Activated CD8-positive, alpha-beta memory T cell treated with anti-CD3 and anti-CD28 coated beads, Interleukin-2, amount 50 U/mL, for 4 hours (primary cell): Measurements from ENCODE around the gene SHKBP1.
"Not testable (repeated sequence)": the region's sequence is repeated elsewhere in the genome, so short reads cannot be mapped to it uniquely, and the experiment has no call there.

ENCODE experiments used
- DNase-seq: peaks from one replicate; pipeline ENCODE4 v3.0.0-alpha.2; 2020

The SHKBP1 gene

DNA sequence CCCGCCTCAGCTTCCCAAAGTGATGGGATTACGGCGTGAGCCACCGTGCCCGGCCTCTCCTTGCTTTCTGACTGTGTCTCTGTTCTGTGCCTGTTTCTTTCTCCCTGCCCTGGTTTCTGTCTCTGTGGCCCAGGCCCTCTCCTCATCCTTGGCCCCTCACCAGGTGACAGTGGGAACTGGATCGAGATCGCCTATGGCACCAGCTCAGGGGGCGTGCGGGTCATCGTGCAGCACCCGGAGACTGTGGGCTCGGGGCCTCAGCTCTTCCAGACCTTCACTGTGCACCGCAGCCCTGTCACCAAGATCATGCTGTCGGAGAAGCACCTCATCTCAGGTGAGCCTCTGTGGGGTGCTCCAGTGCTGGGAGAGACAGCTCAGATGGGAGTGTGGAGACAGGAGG is 9.9 kb downstream of the SHKBP1 start:
- DNase-seq: no peak

DNA sequence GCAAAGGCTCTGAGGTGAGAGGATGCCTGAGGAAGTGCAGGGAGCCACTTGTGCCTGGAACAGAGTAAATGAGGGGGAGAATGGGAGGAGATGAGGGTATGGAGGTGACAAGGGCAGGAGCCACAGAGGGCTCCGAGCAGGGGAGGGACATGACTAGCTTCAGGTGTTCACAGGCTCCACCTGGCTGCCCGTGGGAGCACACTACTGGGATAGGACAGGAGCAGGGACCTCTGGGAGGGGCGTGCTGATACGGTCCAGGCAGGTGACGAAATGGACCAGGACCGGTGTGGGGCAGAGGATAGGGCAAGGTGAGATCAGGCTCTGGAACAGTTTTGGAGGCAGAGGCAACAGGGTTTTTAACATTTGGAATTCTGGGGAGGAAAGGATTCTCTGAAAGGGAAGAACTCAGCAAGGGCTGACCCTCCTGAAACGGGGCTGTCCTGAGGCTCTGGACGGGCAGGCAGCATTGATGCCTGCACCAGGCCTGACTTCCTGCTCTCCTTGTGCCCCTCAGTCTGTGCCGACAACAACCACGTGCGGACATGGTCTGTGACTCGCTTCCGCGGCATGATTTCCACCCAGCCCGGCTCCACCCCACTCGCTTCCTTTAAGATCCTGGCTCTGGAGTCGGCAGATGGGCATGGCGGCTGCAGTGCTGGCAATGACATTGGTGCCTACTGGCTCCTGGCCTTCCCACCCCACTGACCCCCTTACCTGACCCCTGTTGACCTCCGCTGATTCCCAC is 11.6 kb downstream of the SHKBP1 start:
- no peak for DNase-seq

DNA sequence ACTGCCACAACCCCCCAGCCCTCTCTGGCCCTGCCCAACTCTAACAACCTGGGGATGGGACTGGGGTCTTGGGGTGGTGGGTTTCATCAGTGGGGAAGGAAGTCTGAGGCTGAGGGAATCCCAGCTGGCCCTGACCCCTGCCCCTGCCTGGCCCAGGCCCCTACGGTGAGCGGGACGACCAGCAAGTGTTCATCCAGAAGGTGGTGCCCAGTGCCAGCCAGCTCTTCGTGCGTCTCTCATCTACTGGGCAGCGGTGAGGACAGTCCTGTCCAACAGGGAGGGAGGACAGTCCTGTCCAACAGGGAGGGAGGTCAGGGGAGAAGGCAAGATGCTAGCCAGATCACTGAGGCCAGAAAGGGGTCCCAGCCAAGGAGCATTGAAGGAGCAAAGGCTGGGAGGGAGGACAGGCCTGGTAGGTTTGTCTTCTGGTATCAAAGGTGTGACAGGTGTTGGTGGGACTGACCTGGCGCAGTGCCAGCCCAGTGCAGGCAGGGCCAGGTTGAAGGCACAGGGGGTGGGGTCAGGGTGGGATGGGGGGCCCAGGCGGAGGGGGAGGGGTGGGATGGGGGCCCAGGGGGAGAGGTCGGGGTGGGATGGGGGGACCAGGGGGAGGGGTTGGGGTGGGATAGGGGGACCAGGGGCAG is 12.4 kb downstream of the SHKBP1 start:
- DNase-seq: no peak

DNA sequence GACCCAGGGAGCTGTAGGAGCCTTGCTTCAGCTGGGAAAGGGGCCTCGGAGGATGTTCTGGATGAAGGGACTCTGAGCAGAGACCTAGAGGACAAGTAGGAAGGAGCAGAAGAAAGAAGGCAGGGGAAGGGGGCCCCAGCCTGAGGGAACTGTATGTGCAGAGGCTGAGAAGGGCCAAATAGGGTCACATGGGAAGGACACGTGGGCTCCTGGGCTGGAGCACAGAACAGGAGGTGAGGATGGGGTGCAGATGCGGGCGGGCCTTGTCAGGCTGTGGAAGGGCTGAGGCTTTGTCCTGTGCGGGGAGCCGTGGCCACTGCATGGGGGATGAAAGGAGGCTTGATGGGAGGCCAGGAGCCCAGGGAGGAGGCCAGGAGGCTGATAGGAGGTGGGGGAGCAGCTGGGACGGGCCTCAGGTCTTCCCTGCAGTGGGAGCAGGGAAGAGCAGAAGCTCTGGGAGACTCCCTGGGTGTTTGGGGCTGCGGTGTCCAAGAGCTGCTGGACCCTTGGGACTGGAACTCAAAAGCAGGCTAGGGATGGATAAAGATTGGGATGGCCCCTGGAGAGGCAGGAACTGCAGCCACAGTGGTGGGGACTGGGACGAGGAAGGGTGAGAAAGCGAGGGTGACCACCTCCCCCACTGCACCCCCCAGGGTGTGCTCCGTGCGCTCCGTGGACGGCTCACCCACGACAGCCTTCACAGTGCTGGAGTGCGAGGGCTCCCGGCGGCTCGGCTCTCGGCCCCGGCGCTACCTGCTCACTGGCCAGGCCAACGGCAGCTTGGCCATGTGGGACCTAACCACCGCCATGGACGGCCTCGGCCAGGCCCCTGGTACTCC is 13.1 kb downstream of the SHKBP1 start:
- DNase-seq: no peak

DNA sequence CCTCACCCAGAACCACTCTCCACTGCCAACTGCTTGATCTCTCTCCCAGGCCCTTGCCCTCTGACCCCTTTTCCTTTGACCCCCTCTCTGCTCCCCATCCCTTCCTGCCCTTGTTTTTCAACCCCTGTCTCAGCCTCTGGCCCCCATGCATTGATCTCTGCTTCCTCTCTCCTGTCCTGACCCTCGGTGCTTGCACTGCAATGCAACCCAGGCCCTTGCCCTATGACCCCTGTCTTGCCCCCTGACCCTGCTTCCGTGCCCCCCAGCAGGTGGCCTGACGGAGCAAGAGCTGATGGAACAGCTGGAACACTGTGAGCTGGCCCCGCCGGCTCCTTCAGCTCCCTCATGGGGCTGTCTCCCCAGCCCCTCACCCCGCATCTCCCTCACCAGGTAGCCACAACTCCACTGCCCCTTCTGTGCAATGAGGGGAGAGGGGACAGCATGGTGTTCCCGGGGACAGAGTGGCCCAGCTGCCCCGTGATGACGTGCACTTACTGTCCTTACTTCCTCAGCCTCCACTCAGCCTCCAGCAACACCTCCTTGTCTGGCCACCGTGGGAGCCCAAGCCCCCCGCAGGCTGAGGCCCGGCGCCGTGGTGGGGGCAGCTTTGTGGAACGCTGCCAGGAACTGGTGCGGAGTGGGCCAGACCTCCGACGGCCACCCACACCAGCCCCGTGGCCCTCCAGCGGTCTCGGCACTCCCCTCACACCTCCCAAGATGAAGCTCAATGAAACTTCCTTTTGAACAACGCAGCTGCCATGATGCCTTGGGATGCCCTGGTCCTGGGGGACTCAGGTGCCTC is 14.0 kb downstream of the SHKBP1 start:
- no peak for DNase-seq

DNA sequence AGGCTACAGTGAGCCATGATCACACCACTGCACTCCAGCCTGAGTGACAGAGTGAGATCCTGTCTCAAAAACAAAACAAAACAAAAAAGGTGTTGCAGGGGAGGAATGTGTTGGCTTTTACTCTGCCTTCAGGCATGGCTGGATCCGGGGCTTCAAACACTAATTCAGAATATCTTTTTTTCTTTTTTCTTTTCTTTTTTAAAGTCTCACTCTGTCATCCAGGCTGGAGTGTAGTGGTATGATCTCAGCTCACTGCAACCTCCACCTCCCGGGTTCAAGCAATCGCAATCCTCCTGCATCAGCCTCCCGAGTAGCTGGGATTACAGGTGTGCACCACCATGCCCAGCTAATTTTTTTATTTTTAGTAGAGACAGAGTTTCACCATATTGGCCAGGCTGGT is 15.1 kb downstream of the SHKBP1 start:
- DNase-seq: not testable (repeated sequence)

DNA sequence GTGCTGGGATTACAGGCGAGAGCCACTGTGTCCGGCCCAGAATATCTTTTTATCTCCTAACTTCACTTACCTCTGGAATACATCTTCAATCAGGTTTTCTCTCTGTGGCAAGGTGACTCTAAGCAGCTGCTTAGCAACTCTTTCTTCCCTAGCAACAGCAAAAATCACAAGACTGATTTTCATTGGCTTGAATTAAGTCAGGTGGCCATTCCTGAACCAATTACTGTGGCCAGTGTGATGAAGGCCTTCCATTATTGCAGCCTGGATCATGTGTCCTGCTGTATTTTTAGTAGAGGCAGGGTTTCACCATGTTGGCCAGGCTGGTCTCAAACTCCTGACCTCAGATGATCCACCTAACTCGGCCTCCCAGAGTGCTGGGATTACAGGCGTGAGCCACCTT is 15.5 kb downstream of the SHKBP1 start:
- DNase-seq: no peak

DNA sequence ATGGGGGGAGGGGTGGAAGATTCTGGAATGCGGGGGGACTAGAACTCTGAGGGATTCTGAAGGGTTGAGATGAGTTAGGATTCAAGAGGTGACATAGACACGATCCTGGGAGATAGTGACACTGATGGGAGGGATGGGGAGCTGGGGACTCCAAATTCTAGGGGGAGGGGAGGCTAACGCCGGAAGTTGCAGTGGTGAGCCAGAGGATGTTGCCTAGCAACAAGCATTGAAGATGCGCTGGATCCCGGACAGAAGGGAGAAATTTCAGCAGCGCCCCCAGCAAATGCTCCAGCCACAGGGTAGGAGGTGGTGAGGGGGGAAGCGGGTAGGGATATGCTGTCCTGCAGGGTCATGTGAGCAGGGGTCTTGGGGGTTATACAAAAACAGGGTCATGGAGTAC is 17.6 kb downstream of the SHKBP1 start:
- DNase-seq: no peak

DNA sequence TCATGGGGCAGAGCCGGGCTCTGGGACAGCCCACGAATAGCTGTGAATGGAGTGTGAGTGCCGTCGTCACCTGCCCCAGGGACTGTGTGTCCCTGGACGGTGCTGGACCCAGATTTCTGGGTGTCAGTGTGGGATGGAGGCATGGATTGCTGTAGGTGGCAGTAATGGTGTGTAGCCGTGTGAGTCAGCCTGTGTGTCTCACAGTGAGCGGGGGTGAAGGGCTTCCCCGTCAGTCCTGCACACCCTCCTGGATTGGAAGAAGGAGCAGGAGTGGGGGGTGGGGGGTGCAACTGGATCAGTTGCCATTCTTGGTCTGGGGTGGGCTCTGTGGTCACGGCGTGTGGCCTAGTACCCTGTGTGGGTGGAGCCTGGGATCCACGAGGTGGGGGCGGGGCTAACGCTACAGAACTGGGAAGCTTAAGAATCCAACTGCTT is 18.0 kb downstream of the SHKBP1 start:
- no peak for DNase-seq

DNA sequence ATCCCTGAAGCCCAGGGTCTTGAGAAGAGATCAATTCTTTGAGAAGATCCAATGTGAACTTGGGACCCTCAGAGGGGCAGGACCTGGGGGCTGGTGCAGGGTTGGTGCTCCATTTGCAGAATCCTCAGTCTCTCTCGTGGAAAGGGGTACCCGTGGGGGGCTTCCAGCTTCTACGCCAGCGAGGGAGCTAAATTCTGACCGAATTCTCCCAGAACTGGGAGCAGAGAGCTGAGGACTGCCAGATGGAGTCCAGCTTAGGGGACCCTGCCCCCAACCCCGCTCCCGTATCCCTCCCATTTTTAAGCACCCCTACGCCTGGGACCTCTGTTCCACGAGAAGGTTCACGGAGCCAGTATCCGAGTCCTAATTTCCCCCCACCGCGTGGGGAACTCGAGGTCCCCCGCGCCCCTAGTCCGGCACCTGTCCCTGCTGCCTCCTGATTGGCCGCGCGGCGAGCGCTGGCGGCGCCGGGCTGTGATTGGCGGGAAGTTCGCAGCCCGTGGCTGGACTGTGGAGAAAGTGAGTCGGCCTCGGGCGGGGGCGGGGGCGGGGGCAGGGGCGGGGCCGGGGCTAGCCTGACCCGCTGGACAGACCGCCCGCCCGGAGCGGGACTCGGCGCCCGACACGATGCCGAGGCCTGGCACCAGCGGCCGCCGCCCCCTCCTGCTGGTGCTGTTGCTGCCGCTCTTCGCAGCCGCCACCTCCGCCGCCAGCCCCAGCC is 20.1 kb downstream of the SHKBP1 start:
- DNase-seq: no peak

DNA sequence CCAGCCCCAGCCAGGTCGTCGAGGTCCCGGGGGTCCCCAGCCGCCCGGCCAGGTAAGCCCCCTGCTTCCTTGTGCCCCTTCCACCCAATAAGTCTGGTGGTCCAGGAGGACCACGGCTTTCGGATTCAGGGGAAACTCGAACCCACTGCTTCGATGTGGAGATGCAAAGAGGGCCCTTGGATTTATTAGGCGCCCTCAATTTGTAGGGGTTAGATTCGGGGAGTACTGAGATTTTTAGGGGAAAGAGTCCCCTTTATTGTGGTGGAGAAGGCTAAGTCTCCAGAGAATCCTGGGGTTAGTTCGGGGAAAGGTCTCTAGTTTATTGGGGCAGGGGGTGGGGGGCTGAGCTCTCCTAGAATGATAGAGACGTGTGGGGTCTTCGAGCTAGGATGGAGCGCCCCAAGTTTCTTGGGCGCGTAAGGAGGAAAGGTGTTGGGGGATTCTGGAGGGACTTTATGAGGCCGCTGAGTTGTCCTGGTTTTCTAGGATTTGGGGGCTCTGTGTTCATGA is 20.7 kb downstream of the SHKBP1 start:
- no peak for DNase-seq

DNA sequence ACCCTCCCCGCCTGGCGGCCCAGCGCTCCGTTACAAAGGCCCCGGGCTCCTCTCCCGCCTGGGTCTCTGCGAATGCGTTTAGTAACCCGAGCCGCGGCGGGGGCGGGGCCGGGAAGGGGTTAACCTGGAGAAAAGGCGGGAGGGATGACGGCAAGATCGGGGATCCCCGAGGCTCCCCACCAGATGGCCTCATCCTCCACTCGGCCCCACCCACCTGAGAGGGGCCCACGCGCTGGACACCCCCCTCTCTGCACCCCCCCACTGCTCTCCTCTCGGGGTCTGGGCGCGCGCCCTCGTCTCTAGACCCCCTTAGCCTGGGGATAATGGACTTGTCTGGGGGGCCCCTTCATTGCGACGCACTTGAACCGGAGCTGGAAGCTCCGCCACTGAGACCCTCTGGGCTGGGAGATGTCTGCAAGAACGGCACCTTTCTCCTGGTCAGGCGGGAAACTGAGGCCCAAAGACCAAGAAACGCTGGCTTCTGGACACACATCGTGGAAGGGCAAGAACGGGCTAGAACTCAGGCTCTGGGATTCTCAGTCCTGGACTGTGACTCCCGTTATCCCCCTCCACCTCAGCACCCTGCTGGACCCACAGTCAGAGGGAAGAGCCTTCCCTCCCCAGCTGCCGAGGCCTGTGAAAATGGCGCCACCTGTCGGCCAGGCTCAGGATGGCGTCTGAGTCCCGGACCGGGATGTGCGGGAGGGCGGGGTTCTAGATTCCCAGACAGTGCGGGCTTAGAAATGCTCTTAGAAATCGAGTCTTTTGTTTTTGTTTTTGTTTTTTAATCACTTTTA is 21.6 kb downstream of the SHKBP1 start:
- peak; percentile 83 for DNase-seq

DNA sequence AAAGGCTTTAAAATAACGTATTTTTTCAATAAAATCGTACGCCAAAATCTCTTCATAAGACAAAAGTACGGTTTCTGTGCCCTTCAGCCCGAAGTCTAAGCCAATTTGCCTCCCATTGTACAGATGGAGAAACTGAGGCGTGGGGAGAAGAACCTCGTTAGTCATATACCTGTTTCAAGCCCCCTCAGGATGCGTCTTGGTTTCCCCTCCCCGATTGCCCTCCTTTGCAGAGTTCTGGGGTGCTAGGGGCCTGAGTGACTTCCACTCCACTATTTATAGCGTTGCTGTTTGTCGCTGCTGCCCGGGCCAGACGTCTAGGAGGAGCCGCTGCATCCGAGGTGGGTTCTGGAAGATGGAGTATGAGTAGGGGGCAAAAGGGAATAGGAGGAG is 22.2 kb downstream of the SHKBP1 start:
- DNase-seq: no peak

DNA sequence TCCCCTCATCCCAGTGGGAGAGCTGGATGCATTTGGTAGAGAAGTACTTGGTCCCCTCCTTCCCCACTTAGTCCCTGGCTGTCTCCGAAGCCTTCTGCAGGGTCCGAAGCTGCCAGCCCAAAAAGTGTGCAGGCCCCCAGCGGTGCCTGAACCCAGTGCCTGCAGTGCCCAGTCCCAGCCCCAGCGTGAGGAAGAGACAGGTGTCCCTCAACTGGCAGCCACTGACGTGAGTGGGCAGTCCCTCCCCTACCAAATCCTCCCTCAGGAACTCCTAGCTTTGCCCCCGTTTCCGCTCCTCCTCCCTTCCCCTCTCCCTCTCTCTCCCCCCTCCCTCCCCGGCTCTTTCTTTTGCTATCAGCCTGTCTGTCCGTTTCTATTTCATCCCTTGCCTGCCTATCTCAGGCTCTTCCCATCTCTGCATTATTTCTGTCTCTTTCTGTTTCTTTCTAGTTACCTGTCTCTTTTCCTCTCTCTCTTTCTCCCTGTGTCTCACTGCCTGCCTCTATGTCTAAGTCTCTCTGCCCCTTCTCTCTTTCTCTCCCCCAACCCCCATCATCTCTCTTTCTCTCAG is 22.7 kb downstream of the SHKBP1 start:
- no peak for DNase-seq

DNA sequence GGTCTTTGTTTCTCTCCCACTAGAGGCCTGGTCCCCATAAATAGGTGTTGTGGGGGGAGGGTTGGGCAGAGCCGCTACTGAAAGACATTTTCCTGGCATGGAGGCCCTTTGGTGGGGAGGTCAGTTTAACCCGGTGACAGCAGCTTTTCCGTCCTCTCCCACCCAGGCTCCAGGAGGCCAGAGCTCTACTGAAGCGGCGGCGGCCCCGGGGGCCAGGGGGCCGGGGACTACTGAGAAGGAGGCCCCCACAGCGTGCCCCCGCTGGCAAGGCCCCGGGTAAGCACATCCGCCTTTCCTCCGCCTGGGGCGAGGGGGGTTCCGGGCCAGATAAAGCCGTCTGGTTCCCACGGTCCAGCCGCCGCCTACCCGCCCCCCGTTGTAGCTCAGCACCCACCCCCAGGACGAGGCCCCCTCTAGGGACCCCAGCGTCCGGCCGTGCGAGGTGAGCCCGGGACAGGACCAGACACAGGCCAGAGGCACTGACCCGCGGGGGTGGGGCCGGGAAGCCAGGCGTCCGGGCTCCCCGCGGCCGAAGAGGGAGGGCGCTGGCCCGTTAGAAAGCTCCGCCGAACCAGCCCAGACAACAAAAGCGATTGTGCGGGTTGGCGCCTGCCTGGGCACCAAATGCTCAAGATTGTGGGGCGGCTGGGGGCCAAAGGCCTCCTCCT is 23.4 kb downstream of the SHKBP1 start:
- DNase-seq: no peak

DNA sequence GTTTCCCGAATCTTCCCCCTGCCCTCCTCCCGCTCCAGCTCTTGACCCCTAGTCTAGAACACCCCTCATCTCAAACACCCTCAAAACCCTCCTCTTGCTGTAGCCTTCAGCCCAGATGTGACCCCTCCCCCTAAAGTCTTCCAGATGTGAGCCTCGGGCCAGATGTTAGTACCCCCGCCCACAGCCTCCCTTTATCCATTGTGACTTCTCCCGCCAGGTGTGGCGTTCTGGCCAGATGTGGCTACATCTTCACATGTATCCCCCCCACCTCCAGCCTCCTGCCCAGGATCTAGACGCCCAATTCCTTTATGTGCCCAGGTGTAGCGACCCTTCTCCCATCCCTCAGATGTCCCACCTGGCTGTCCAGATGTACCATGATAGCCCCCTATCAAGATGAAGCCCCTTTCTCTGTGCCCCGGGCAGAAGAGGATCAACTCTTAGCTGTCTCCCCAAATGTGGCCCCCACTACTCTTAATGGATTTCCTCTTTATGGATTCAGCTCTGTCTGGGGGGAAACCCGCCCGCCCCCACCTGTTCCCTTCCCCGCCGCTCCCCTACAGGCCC is 24.0 kb downstream of the SHKBP1 start:
- DNase-seq: no peak

DNA sequence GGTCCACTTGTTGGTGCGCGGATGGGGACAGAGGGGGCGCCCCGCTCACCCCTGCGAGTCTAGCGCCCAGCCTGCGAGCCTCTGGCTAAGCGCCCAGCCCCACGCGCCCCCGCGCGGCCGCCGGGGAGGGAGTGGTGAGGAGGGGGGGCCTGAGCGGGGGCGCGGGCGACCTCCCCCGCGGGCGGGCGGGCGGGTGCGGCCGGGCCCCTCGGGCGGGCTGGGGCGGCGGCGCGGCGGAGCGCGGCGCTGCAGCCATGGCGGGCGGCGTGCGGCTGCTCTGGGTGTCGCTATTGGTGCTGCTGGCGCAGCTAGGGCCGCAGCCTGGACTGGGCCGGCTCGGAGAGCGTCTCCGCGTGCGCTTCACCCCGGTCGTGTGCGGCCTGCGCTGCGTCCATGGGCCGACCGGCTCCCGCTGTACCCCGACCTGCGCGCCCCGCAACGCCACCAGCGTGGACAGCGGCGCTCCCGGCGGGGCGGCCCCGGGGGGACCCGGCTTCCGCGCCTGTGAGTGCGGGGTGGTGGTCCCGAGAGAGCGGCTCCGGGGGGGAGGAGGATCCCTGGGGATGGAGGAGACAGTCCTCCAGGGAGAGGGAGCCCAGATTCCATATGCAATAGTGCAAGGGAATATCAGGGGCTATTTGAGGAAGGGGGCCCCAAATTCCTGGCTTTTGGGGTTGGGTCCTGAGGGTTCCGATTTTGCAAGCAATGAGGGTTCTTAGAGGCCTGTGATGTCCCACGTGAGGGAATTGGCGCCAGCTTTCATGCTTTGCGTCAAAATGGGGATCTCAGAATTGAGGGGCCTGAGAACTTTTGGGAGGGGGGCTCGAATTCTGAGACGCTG is 24.7 kb downstream of the SHKBP1 start, which contains the start of gene LTBP4:
TSS of gene LTBP4 (plus strand) at position 236 of the 841 bp plus-strand sequence. CDS start at position 255, 19 bp downstream.
- DNase-seq: peak; percentile 54

DNA sequence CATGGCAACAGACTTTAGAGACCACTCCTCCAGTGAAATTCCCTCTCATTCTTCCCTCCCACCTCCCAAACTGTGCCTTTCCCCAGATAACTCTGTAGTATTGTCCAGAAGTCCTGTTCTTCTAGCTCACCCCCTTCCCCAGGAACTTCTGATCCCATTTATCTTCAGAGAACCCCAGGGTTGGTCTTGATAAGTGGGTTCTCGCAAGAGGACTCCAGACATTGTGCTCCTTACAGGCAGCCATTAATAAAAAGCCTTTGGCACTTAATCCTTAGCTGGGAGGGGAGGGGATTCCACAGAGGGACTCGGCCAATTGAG is 26.4 kb downstream of the SHKBP1 start:
- no peak for DNase-seq
